Mesenchymal stem cell (in vitro differentiated cells and primary cell): ENCODE measurements around the gene PDS5A.
"Not testable (repeated sequence)": the region's sequence is repeated elsewhere in the genome, so short reads cannot be mapped to it uniquely, and the experiment has no call there.

Source experiments
- DNase-seq: peaks from one replicate; pipeline ENCODE4 v3.0.0-alpha.2; 2013
- H2AFZ ChIP-seq: one replicate; pipeline ENCODE4 v1.6.1; 2013; ENCODE audit warnings: low read depth, mild to moderate bottlenecking, control low read depth, inconsistent platforms, low read length, moderate library complexity
- H2AK5ac ChIP-seq: 2 replicates; pipeline ENCODE4 v1.6.1; 2013; ENCODE audit warnings: low read length, moderate library complexity, mild to moderate bottlenecking, inconsistent platforms; ENCODE audit not compliant: severe bottlenecking
- H2BK120ac ChIP-seq: one replicate; pipeline ENCODE4 v1.6.1; 2013; ENCODE audit warnings: low read depth, mild to moderate bottlenecking, inconsistent platforms, low read length, moderate library complexity
- H2BK12ac ChIP-seq, 2 experiments: one replicate each; pipeline ENCODE4 v1.6.1; 2013; ENCODE audit warnings: inconsistent platforms in 2 of 2, low read length in 2 of 2, mild to moderate bottlenecking in 2 of 2, moderate library complexity in 2 of 2, control low read depth in 1 of 2
- H2BK15ac ChIP-seq: one replicate; pipeline ENCODE4 v1.6.1; 2013; ENCODE audit warnings: mild to moderate bottlenecking, low read depth, inconsistent platforms; ENCODE audit not compliant: poor library complexity, severe bottlenecking
- H2BK5ac ChIP-seq: 2 replicates; pipeline ENCODE4 v1.6.1; 2013; ENCODE audit warnings: low read depth, mild to moderate bottlenecking, low read length, control low read depth, inconsistent platforms; ENCODE audit not compliant: poor library complexity, severe bottlenecking
- H3K14ac ChIP-seq, 2 experiments: one replicate each; pipeline ENCODE4 v1.6.1; 2013; ENCODE audit warnings: inconsistent platforms in 2 of 2, low read length in 2 of 2, control low read depth in 1 of 2, mild to moderate bottlenecking in 1 of 2, moderate library complexity in 1 of 2
- H3K18ac ChIP-seq, 2 experiments: one replicate each; pipeline ENCODE4 v1.6.1; 2013; ENCODE audit warnings: inconsistent platforms in 2 of 2, low read length in 2 of 2, control low read depth in 1 of 2, low read depth in 1 of 2, mild to moderate bottlenecking in 1 of 2
- H3K23ac ChIP-seq, 2 experiments: one replicate each; pipeline ENCODE4 v1.6.1; 2013; ENCODE audit warnings: inconsistent platforms in 2 of 2, low read length in 2 of 2, mild to moderate bottlenecking in 2 of 2, moderate library complexity in 2 of 2, control low read depth in 1 of 2
- H3K27ac ChIP-seq: 2 replicates; pipeline ENCODE4 v1.5.1; 2013; ENCODE audit warnings: mild to moderate bottlenecking, moderate library complexity, low read length, control low read depth, inconsistent platforms; ENCODE audit not compliant: poor library complexity, severe bottlenecking
- H3K27me3 ChIP-seq, 2 experiments: 2 replicates each; pipeline versions ENCODE4 v1.6.1 to v1.7.0; 2013; ENCODE audit warnings: low read length in 2 of 2, mild to moderate bottlenecking in 2 of 2, moderate library complexity in 2 of 2, control low read depth in 1 of 2, inconsistent platforms in 1 of 2; ENCODE audit not compliant: control insufficient read depth in 1 of 2, insufficient read depth in 1 of 2
- H3K36me3 ChIP-seq, 2 experiments: 2 replicates each; pipeline versions ENCODE4 v1.6.1 to v1.7.0; 2013; ENCODE audit warnings: low read length in 2 of 2, control low read depth in 1 of 2, inconsistent platforms in 1 of 2, low read depth in 1 of 2, mild to moderate bottlenecking in 1 of 2; ENCODE audit not compliant: insufficient read depth in 2 of 2, control insufficient read depth in 1 of 2
- H3K4ac ChIP-seq, 2 experiments: one replicate each; pipeline ENCODE4 v1.6.1; 2013; ENCODE audit warnings: inconsistent platforms in 2 of 2, low read length in 2 of 2, mild to moderate bottlenecking in 2 of 2, moderate library complexity in 2 of 2, control low read depth in 1 of 2, low read depth in 1 of 2
- H3K4me1 ChIP-seq: 2 replicates; pipeline ENCODE4 v1.6.1; 2013; ENCODE audit warnings: low read depth, low read length, control low read depth; ENCODE audit not compliant: control insufficient read depth, insufficient read depth
- H3K4me2 ChIP-seq: 2 replicates; pipeline ENCODE4 v1.6.1; 2013; ENCODE audit warnings: low read length, mild to moderate bottlenecking, inconsistent platforms; ENCODE audit not compliant: poor library complexity, severe bottlenecking
- H3K4me3 ChIP-seq, 2 experiments: 2 replicates each; pipeline versions ENCODE4 v1.5.1 to v1.7.0; 2013; ENCODE audit warnings: low read length in 2 of 2, mild to moderate bottlenecking in 2 of 2, control low read depth in 1 of 2, low read depth in 1 of 2; ENCODE audit not compliant: insufficient read depth in 1 of 2
- H3K79me1 ChIP-seq: replicated peaks from 2 replicates; pipeline ENCODE4 v1.6.1; 2013; ENCODE audit warnings: mild to moderate bottlenecking, control low read depth, low read length, inconsistent platforms; ENCODE audit not compliant: poor library complexity, severe bottlenecking
- H3K9ac ChIP-seq: 2 replicates; pipeline ENCODE4 v1.7.0; 2013; ENCODE audit warnings: mild to moderate bottlenecking, low read length, moderate library complexity
- H3K9me3 ChIP-seq: 2 replicates; pipeline ENCODE4 v1.7.0; 2013; ENCODE audit warnings: mild to moderate bottlenecking, low read length; ENCODE audit not compliant: control insufficient read depth
- H4K8ac ChIP-seq: one replicate; pipeline ENCODE4 v1.6.1; 2013; ENCODE audit warnings: inconsistent platforms, mild to moderate bottlenecking, low read length, moderate library complexity
- H4K91ac ChIP-seq: one replicate; pipeline ENCODE4 v1.6.1; 2013; ENCODE audit warnings: mild to moderate bottlenecking, low read length, inconsistent platforms
- WGBS: methylation state at CpG from one replicate; pipeline ENCODE4 v1.1.7; 2013; ENCODE audit warnings: mixed read lengths; 5-methylcytosine and 5-hydroxymethylcytosine counted together

PDS5A gene

DNA sequence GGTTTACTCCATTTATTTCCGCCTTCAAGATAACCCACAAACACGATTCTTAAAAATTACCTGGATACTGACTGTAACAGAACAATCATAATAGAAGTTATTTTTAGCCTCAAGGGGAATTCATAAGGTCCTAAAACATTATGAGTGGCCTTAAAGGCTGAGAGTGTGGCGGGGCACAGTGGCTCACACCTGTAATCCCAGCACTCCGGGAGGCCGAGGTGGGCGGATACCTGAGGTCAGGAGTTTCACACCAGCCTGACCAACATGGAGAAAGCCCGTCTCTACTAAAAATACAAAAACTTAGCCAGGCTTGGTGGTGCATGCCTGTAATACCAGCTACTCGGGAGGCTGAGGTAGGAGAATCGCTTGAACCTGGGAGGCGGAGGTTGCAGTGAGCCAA, 33.5 kb downstream of the PDS5A start:
- H3K9me3 ChIP-seq, H3K27me3 ChIP-seq, H2AK5ac ChIP-seq, H3K18ac ChIP-seq, H3K27ac ChIP-seq, H2BK12ac ChIP-seq, DNase-seq, H3K14ac ChIP-seq, H2AFZ ChIP-seq, H3K23ac ChIP-seq, H2BK5ac ChIP-seq, H4K8ac ChIP-seq, H2BK15ac ChIP-seq, H3K4me3 ChIP-seq, H4K91ac ChIP-seq, H3K4me2 ChIP-seq, H3K4ac ChIP-seq, H3K79me1 ChIP-seq, H3K36me3 ChIP-seq, H3K4me1 ChIP-seq, H3K9ac ChIP-seq, H2BK120ac ChIP-seq: not testable (repeated sequence)
- 98% methylated on average over 8 of the region's 10 CpGs for WGBS

- no peak overlapping the region for H3K4me2 ChIP-seq
- H4K8ac ChIP-seq: no peak overlapping the region
- 99% methylated on average over 7 of the region's 9 CpGs for WGBS
- no peaks in the 10 kb centered on the region for H3K4me1 ChIP-seq
- peaks cover 0 to 6% of the 10 kb centered on the region in 2 experiments for H3K36me3 ChIP-seq
- no peak overlapping the region for H2AFZ ChIP-seq
- H3K9me3 ChIP-seq: no peaks in the 10 kb centered on the region
- H3K4me3 ChIP-seq: no peak overlapping the region
- no peak overlapping the region for H3K18ac ChIP-seq
- no peak overlapping the region for H2BK12ac ChIP-seq
- no peak for DNase-seq
- no peak overlapping the region for H3K23ac ChIP-seq
- H3K9ac ChIP-seq: no peak overlapping the region
- H3K27me3 ChIP-seq: no peaks in the 10 kb centered on the region
- H3K27ac ChIP-seq: no peak overlapping the region
- no peak overlapping the region for H3K4ac ChIP-seq
- H3K79me1 ChIP-seq: peaks cover 11% of the 10 kb centered on the region
- no peak overlapping the region for H2BK15ac ChIP-seq
- no peak overlapping the region for H2BK120ac ChIP-seq
- no peak overlapping the region for H2BK5ac ChIP-seq
- H3K14ac ChIP-seq: no peak overlapping the region
- H4K91ac ChIP-seq: no peak overlapping the region
- H2AK5ac ChIP-seq: no peak overlapping the region
These were observed 35.2 kb downstream of the PDS5A start for GRCh38 chr4:39942507-39942906.

DNA sequence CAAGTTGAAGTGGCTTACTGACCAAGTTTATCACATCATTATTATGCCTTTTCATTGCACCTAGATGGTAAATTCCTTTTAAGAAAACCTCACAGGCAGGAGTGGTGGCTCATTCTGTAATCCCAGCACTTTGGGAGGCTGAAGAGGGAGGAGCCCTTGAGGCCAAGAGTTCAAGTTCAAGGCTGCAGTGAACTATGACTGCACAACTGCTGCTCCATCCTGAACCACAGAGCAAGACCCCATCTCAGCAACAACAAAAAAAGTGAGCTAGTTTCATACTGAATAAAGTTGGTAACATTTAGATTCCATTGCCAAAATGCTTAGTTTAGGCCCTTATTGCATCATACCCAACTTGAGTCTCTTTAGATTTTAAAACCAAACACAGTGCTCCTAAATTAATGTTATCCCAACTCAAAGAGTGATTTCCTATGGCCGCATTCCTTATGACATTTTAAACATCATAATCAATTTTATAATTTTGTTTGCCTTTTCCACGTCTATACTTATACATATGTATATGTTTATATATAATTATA, 36.0 kb downstream of the PDS5A start:
- no peak overlapping the region for H4K91ac ChIP-seq
- H3K4me2 ChIP-seq: no peak overlapping the region
- no peak overlapping the region for H3K4me3 ChIP-seq
- WGBS: 100% methylated on average over 1 of the region's 2 CpGs
- H2BK5ac ChIP-seq: no peak overlapping the region
- H3K18ac ChIP-seq: no peak overlapping the region
- no peak overlapping the region for H2BK12ac ChIP-seq
- no peaks in the 10 kb centered on the region for H3K9me3 ChIP-seq
- H4K8ac ChIP-seq: no peak overlapping the region
- H2BK15ac ChIP-seq: no peak overlapping the region
- no peak overlapping the region for H2BK120ac ChIP-seq
- no peak overlapping the region for H3K23ac ChIP-seq
- peaks cover 12% of the 10 kb centered on the region for H3K79me1 ChIP-seq
- H3K4me1 ChIP-seq: peaks cover 1% of the 10 kb centered on the region
- no peak overlapping the region for H3K9ac ChIP-seq
- H3K14ac ChIP-seq: no peak overlapping the region
- no peaks in the 10 kb centered on the region for H3K27me3 ChIP-seq
- no peak overlapping the region for H3K4ac ChIP-seq
- H2AK5ac ChIP-seq: no peak overlapping the region
- H2AFZ ChIP-seq: no peak overlapping the region
- DNase-seq: no peak
- H3K36me3 ChIP-seq: peaks cover 0 to 6% of the 10 kb centered on the region in 2 experiments
- no peak overlapping the region for H3K27ac ChIP-seq

DNA sequence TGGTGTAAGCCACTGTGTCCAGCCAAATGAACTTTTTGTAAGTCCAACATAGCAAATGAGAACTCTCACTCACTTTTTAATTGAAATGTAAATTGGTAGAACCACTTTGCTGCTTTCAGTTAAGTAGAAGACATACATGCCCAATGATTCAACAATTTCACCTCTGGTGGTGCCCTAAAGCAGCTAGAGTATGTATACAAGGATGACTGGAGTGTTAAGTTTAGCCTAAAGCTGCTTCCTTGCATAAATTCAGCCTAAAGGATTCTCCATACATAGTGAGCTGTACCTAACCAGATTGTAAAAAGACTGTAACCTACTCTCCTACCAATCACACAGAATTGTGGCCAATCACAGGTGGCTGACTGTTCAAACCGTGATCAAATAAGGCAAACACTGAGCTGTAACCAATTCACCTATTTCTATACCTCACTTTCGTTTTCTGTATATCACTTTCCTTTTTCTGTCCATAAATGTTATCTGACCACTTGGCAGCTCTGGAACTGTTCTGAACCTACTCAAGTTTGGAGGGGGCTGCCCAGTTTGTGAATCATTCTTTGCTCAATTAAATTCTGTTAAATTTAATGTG, 39.9 kb downstream of the PDS5A start:
- peaks cover 0 to 6% of the 10 kb centered on the region in 2 experiments for H3K36me3 ChIP-seq
- peaks cover 12% of the 10 kb centered on the region for H3K79me1 ChIP-seq
- H3K9ac ChIP-seq: no peak overlapping the region
- H2BK5ac ChIP-seq: no peak overlapping the region
- H3K27me3 ChIP-seq: no peaks in the 10 kb centered on the region
- no peak overlapping the region for H4K91ac ChIP-seq
- H4K8ac ChIP-seq: no peak overlapping the region
- H3K4me2 ChIP-seq: no peak overlapping the region
- H2BK12ac ChIP-seq: no peak overlapping the region
- WGBS: 100% methylated on average over 2 of the region's 2 CpGs
- H3K18ac ChIP-seq: no peak overlapping the region
- peaks cover 3% of the 10 kb centered on the region for H3K4me1 ChIP-seq
- no peak overlapping the region for H2BK120ac ChIP-seq
- no peak overlapping the region for H2BK15ac ChIP-seq
- H3K9me3 ChIP-seq: no peaks in the 10 kb centered on the region
- no peak overlapping the region for H3K14ac ChIP-seq
- no peak overlapping the region for H3K4ac ChIP-seq
- no peak overlapping the region for H3K4me3 ChIP-seq
- no peak overlapping the region for H3K27ac ChIP-seq
- H2AK5ac ChIP-seq: no peak overlapping the region
- no peak for DNase-seq
- no peak overlapping the region for H2AFZ ChIP-seq
- H3K23ac ChIP-seq: no peak overlapping the region
